Activated naive CD4-positive, alpha-beta T cell treated with Interleukin-2 at 50 U/mL for 16 hours (primary cell): ENCODE results near the gene INTU.

Experiments used
- DNase-seq: peaks from one replicate; pipeline ENCODE4 v3.0.0-alpha.2; 2020

Gene INTU

DNA sequence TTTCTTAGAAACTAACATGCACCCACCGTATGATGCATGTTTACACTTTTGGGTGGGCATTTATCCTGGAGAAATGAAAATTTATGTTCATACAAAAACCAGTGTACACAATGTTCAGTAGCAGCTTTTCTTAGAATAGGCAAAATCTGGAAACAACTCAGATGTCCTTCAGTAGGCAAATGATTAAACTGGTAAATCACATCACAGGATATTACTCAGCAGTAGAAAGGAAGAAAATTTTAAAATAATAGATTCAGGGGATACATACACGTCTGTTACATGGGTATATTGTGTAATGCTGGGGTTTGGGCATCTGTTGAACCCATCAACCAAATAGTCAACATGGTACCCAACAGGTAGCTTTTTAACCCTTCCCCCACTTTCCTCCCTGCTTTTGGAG is 124.1 kb downstream of the INTU start:
- no peak for DNase-seq

DNA sequence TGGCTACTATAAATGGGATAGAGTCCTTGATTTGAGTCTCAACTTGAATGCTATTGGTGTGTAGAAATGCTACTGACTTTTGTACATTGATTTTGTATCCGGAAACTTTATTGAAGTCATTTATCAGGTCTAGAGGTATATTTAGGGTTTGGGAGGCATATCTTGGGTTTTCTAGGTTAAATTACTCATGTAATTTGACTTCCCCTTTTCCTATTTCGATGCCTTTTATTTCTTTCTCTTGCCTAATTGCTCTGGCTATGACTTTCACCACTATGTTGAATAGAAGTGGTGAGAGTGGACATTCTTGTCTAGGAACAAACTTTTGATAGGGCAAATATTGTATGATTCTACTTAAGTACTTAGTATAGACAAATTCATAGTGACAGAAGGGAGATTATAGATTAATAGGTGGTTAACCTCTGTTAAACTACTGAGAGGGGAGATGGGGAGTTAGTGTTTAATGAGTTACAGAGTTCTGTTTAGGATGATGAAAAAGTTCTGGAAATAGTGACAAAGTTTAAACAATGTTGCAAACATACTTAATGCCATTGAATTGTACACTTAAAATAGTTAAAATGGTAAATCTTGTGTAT is 126.6 kb downstream of the INTU start:
- DNase-seq: no peak

DNA sequence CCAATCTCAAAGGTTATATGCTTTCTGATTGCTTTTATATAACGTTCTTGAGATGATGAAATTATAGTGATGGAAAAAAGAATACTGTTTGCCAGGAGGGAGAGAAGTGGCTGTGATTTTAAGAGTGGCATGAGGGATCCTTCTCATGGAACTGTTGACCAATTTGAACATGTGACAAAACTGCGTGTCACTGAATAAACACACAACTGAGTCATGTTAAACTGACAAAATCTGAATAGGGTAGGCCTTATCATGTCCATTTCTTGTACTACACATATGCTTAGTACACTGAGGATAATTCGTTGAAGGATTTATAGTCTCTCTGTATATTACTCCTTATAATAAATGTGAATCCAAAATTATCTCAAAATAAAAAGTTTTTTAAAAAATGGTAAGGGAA is 127.1 kb downstream of the INTU start:
- DNase-seq: no peak

DNA sequence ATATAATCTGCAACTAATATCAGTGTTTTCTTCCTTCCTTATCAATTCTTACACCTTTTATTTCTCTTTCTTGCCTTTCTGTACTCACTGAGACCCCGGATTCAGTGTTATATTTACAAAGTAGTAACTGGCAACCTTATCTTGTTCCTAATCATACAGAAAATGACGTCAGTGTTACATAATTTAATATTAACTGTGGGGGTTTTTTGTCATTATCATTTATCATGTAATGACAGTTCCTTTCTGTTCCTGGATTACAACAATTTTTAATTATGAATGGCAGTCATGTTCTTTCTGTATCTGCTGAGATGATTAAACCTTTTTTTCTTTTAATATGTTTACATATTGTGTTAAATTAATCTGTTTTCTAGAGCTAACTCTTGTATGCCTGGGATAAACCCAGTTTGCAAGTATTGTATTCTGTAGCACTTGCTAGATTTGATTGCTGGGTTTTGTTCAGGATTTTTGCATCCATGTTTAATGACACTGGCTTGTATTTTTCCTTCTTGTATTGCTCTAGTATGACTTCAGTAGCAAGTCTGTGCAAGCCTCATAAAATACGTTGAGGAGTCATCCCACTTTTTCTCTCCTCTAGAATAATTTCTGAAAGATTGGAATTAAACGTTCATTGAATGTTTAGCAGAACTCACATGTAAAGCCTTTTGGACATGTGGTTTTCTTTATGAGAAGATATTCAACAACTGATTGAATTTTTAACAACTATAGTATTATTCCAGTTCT is 138.9 kb downstream of the INTU start:
- no peak for DNase-seq

DNA sequence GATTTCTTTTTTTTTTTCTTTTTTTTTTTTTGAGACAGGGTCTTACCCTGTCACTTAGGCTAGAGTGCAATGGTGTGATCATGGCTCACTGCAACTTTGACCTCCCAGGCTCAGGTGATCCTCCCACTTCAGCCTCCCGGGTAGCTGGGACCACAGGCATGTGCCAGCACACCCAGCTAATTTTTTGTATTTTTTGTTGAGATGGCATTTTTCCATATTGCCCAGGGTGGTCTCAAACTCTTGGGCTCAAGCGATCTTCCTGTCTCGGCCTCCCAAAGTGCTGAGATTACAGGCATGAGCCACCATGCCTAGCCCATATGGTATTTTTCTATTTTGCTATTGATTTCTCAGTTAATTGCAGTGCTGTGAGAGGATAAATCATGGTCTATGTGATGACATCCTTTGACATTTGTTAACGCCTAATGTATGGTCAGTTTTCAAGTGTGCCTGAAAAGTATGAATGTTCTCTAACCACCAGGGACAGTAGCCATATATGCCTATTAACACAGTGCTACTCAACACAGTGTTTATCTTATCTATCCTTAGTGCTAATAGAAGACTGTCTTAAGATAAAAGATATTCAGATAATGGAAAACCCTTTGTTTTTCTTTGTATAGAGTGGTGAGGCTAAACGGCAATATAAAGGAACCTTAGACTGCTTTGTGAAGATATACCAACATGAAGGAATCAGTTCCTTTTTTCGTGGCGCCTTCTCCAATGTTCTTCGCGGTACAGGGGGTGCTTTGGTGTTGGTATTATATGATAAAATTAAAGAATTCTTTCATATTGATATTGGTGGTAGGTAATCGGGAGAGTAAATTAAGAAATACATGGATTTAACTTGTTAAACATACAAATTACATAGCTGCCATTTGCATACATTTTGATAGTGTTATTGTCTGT is 140.3 kb downstream of the INTU start:
- DNase-seq: no peak

DNA sequence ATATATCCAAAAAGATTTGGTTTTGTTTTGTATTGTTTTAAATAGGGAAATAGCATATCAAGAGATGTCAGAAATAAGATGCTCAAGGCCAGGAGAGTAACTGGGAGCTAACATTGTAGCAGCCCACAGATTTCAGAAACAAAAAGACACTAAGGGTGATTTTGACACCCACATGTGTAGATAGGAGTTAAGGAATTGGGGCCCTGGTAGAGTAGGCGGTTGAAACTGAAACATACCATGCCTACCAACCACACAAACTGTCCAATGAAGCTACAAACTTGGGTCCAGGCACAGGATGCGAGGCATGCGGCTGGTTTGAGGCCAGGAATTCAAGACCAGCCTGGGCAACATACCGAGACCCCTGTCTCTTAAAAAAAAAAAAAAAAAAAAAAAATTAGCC is 143.1 kb downstream of the INTU start:
- DNase-seq: no peak
